ENCODE measurements around the gene AUH.
"Not testable (repeated sequence)": the region's sequence is repeated elsewhere in the genome, so short reads cannot be mapped to it uniquely, and the experiment has no call there.

AUH gene

DNA sequence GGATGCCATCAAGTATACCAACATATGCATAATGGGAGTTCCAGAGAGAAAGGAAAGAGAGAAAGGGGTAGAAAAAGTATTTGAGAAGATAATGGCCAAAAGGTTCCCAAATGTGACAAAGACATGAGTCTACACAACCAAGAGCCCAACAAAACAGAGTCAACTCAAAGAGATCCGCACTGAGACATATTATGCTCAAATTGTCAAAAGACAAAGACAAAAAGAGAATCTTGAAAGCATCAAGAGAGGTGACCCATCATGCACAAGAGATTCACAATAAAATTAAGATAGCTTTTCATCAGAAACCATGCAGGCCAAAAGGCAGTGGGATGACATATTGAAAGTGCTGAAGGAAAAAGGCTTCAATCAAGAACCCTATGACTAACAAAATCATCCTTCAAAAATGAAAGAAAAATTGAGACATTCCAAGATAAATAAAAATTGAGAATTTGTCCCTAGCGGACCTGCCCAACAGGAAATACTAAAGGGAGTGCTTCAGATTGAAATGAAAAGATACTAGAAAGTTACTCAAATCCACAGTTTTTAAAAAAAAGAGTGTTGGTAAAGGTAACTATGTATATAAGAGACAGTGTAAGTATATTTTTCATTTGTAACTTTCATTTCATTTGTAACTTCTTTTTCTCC lies 160.9 kb downstream of the AUH start:
- no peak overlapping the region for H3K9ac ChIP-seq (ENCODE audit: low read length)
- H3K36me3 ChIP-seq (ENCODE audit: insufficient read depth, low read length): no peaks in the 10 kb centered on the region
- peaks cover 4% of the 10 kb centered on the region for H3K9me3 ChIP-seq (ENCODE audit: low read length)
- H3K4me3 ChIP-seq (ENCODE audit: low read depth in 1 of 2, low read length in 2 of 2): no peak overlapping the region
- H3K27me3 ChIP-seq (ENCODE audit: control insufficient read depth in 1 of 2, insufficient read depth in 2 of 2, low read length in 2 of 2): no peaks in the 10 kb centered on the region
- H3K4me1 ChIP-seq (ENCODE audit: insufficient read depth, low read length): peaks cover 31% of the 10 kb centered on the region
- H3K27ac ChIP-seq (ENCODE audit: low read depth, low read length): no peak overlapping the region

- Histone ChIP-seq H3K9me3 (ENCODE audit: low read length) (peaks cover 4% of the 10 kb centered on the region), H3K27me3 (ENCODE audit: control insufficient read depth in 1 of 2, insufficient read depth in 2 of 2, low read length in 2 of 2) (no peaks in the 10 kb centered on the region), H3K4me1 (ENCODE audit: insufficient read depth, low read length) (peaks cover 39% of the 10 kb centered on the region), H3K27ac (ENCODE audit: low read depth, low read length) (no peak overlapping the region), H3K4me3 (ENCODE audit: low read depth in 1 of 2, low read length in 2 of 2) (no peak overlapping the region), H3K36me3 (ENCODE audit: insufficient read depth, low read length) (no peaks in the 10 kb centered on the region), H3K9ac (ENCODE audit: low read length) (no peak overlapping the region)
These were observed 161.8 kb downstream of the AUH start for GRCh38 chr9:91199739-91200497.

GRCh38 chr9:91198881-91199280 lies 162.8 kb downstream of the AUH start:
- H3K27me3 ChIP-seq (ENCODE audit: control insufficient read depth in 1 of 2, insufficient read depth in 2 of 2, low read length in 2 of 2); H3K36me3 ChIP-seq (ENCODE audit: insufficient read depth, low read length); H3K27ac ChIP-seq (ENCODE audit: low read depth, low read length); H3K4me3 ChIP-seq (ENCODE audit: low read depth in 1 of 2, low read length in 2 of 2); H3K9ac ChIP-seq (ENCODE audit: low read length); H3K9me3 ChIP-seq (ENCODE audit: low read length): not testable (repeated sequence)
- peaks cover 50% of the 10 kb centered on the region for H3K4me1 ChIP-seq (ENCODE audit: insufficient read depth, low read length)

DNA sequence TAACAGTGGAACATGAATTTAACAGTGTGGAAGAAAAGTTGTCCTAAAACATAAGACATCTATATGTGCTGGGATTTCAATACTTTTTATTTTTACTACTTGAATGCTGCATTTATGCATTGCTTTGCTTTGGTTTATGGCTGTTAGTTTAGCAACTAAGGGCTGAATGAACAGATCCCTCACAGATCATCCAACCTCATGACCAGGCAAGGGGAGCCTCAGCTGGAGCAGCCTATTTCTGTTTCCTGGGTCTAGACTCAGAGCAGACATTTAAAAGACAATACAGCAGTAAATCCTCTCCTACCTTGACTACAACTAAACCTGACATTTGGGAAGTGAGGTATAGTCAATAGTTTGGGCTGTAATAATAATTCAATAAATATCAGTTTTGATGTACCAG lies 163.3 kb downstream of the AUH start:
- Histone ChIP-seq H3K36me3 (ENCODE audit: insufficient read depth, low read length) (no peaks in the 10 kb centered on the region), H3K4me3 (ENCODE audit: low read depth in 1 of 2, low read length in 2 of 2) (no peak overlapping the region), H3K4me1 (ENCODE audit: insufficient read depth, low read length) (peaks cover 52% of the 10 kb centered on the region), H3K9me3 (ENCODE audit: low read length) (peaks cover 4% of the 10 kb centered on the region), H3K27ac (ENCODE audit: low read depth, low read length) (no peak overlapping the region), H3K27me3 (ENCODE audit: control insufficient read depth in 1 of 2, insufficient read depth in 2 of 2, low read length in 2 of 2) (no peaks in the 10 kb centered on the region), H3K9ac (ENCODE audit: low read length) (no peak overlapping the region)

- Histone ChIP-seq H3K36me3 (ENCODE audit: insufficient read depth, low read length) (no peaks in the 10 kb centered on the region), H3K4me3 (ENCODE audit: low read depth in 1 of 2, low read length in 2 of 2) (no peak overlapping the region), H3K27me3 (ENCODE audit: control insufficient read depth in 1 of 2, insufficient read depth in 2 of 2, low read length in 2 of 2) (no peaks in the 10 kb centered on the region), H3K27ac (ENCODE audit: low read depth, low read length) (peak overlapping the region; percentile 76), H3K9me3 (ENCODE audit: low read length) (peaks cover 4% of the 10 kb centered on the region), H3K4me1 (ENCODE audit: insufficient read depth, low read length) (peaks cover 56% of the 10 kb centered on the region), H3K9ac (ENCODE audit: low read length) (no peak overlapping the region)
These were observed 164.2 kb downstream of the AUH start for GRCh38 chr9:91197232-91198181.

GRCh38 chr9:91196103-91196950 lies 165.4 kb downstream of the AUH start:
- H3K27ac ChIP-seq (ENCODE audit: low read depth, low read length): peak overlapping the region; percentile 76
- peaks cover 65% of the 10 kb centered on the region for H3K4me1 ChIP-seq (ENCODE audit: insufficient read depth, low read length)

DNA sequence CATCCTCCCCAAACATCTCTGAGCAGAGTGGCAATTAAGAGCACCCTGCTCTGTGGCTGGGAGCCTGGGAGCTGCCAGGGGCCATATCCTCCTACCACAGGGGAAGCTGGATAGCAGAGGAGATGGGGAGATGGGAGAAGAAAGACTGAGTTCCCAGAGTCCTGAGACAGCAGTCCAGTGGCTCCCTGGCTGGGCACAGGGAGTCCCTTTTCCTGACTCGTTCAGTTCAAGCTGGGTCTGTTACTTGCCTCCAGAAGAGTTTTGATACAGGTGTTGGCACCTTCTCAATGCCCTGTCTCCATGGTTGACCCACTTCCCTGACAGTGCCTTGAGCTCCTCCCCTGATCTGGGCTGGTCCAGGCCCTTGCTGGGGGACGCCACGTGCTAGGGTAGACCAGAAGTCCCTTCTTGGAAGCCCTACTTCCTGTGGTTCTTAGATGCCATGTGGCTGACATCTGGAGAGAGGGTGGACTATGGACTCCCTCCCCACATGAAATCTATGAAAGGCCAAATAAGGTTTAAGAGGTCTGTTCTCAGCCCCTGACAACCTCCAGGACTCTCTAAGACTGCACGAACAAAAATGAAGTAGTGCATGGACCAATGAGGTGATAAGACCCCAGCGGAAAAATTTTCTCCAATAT lies 166.2 kb downstream of the AUH start:
- no peaks in the 10 kb centered on the region for H3K27me3 ChIP-seq (ENCODE audit: control insufficient read depth in 1 of 2, insufficient read depth in 2 of 2, low read length in 2 of 2)

More at GRCh38 chr9:91196103-91196950, 165.4 kb downstream of the AUH start:
- H3K9me3 ChIP-seq (ENCODE audit: low read length): peaks cover 4% of the 10 kb centered on the region
- no peaks in the 10 kb centered on the region for H3K36me3 ChIP-seq (ENCODE audit: insufficient read depth, low read length)
- no peak overlapping the region for H3K4me3 ChIP-seq (ENCODE audit: low read depth in 1 of 2, low read length in 2 of 2)
- H3K9ac ChIP-seq (ENCODE audit: low read length): no peak overlapping the region
- no peaks in the 10 kb centered on the region for H3K27me3 ChIP-seq (ENCODE audit: control insufficient read depth in 1 of 2, insufficient read depth in 2 of 2, low read length in 2 of 2)

GRCh38 chr9:91193658-91194391 lies 167.9 kb downstream of the AUH start:
- Histone ChIP-seq H3K4me1 (ENCODE audit: insufficient read depth, low read length) (peaks cover 65% of the 10 kb centered on the region), H3K9ac (ENCODE audit: low read length) (peak overlapping the region; percentile 63), H3K27me3 (ENCODE audit: control insufficient read depth in 1 of 2, insufficient read depth in 2 of 2, low read length in 2 of 2) (no peaks in the 10 kb centered on the region), H3K4me3 (ENCODE audit: low read depth in 1 of 2, low read length in 2 of 2) (peak overlapping the region; percentile 38 to 63), H3K36me3 (ENCODE audit: insufficient read depth, low read length) (no peaks in the 10 kb centered on the region), H3K9me3 (ENCODE audit: low read length) (no peaks in the 10 kb centered on the region), H3K27ac (ENCODE audit: low read depth, low read length) (peak overlapping the region; percentile 97)

More for the DNA sequence above, 166.2 kb downstream of the AUH start:
- Histone ChIP-seq H3K9ac (ENCODE audit: low read length) (no peak overlapping the region), H3K9me3 (ENCODE audit: low read length) (no peaks in the 10 kb centered on the region), H3K4me1 (ENCODE audit: insufficient read depth, low read length) (peaks cover 65% of the 10 kb centered on the region), H3K27ac (ENCODE audit: low read depth, low read length) (peak overlapping the region; percentile 76), H3K36me3 (ENCODE audit: insufficient read depth, low read length) (no peaks in the 10 kb centered on the region), H3K4me3 (ENCODE audit: low read depth in 1 of 2, low read length in 2 of 2) (no peak overlapping the region)

DNA sequence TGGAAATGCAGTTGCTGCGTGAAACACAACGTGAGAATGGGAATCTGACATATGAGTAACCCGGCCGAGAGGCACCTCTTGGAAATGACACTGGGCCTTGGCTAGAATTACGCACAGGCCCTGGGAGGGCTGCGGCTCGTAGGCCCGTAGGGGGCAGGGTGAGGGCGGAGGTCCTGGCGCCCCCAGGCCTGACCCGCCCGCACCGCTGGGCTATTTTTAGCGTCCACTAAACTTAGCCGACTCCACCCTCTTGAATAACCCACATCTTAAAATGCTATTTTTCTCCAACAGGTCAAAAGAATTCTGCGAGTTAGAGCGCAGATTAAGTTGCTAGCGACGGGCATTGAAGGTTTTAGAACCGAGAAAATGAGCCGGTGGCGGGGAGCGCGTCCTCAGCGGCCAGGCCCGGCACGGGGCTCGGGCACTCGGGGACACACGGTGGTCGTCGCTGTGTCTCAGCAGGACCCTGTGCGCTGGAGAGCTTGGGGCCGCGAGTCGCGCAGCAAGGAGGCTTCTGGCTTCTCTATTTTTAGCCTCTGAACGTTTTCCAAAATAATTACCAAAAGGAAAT lies 168.5 kb downstream of the AUH start:
- no peaks in the 10 kb centered on the region for H3K27me3 ChIP-seq (ENCODE audit: control insufficient read depth in 1 of 2, insufficient read depth in 2 of 2, low read length in 2 of 2)
- peak overlapping the region; percentile 63 for H3K9ac ChIP-seq (ENCODE audit: low read length)
- H3K27ac ChIP-seq (ENCODE audit: low read depth, low read length): peak overlapping the region; percentile 97
- H3K4me3 ChIP-seq (ENCODE audit: low read depth in 1 of 2, low read length in 2 of 2): peak overlapping the region; percentile 38 to 63
- no peaks in the 10 kb centered on the region for H3K36me3 ChIP-seq (ENCODE audit: insufficient read depth, low read length)
- peaks cover 62% of the 10 kb centered on the region for H3K4me1 ChIP-seq (ENCODE audit: insufficient read depth, low read length)
- no peaks in the 10 kb centered on the region for H3K9me3 ChIP-seq (ENCODE audit: low read length)

Data from muscle layer of colon (tissue), 2 donors.